HCT116 (cell line): Measurements from ENCODE around the gene S100A13. TPM values are rescaled to one million over a fixed set of nuclear protein-coding genes. Genes with fewer than 3 reads are reported as not detected.

Source experiments
- ATAC-seq: fragments of 200-7000 bp; cut with Tn5 transposase; 2 replicates; pipeline ENCODE4 v1.9.1; 2020; ENCODE audit warnings: mild to moderate bottlenecking, moderate library complexity
- BruUV-seq: library from RNA; stranded (reverse); fragments of 400-500 nt; replicated peaks from 2 replicates; lab custom pipeline; 2021; lab: Mats Ljungman, UMichigan
- CTCF ChIA-PET: fragments of 300-600 bp; sonication (Branson Sonifier 250); formaldehyde crosslinking; loops from one replicate; lab custom pipeline; 2021; ENCODE audit warnings: antibody characterized with exemption; lab: Charles Lee
- POLR2A ChIA-PET: fragments of 300-600, 350-600 bp; sonication (Branson Sonifier 250); formaldehyde crosslinking; loops from one replicate; lab custom pipeline; 2021; ENCODE audit warnings: antibody characterized with exemption; lab: Charles Lee
- RAD21 ChIA-PET, 2 experiments: fragments of 300-600 bp; sonication (Branson Sonifier 250); formaldehyde crosslinking; loops; one replicate each; lab custom pipeline; 2023; ENCODE audit warnings: low total read pairs in 2 of 2; ENCODE audit not compliant: uncharacterized antibody in 2 of 2, unreplicated experiment in 2 of 2, low non-redundant PET in 1 of 2; lab: Charles Lee
- DNase-seq: peaks from one replicate; pipeline ENCODE4 v3.0.0-alpha.2; 2010; ENCODE audit warnings: low read depth, low spot score
- H2AFZ ChIP-seq: fragments of 200-600 bp; shearing (Covaris generic), sonication (generic); 2 replicates; pipeline ENCODE4 v1.6.1; 2017; ENCODE audit warnings: low read depth, mixed run types, mixed read lengths, antibody characterized with exemption, low read length; ENCODE audit not compliant: poor library complexity, severe bottlenecking
- H3K27ac ChIP-seq: 2 replicates; pipeline ENCODE4 v1.5.1; 2012; ENCODE audit warnings: low read depth, low read length
- H3K27me3 ChIP-seq: fragments of 200-600 bp; sonication (generic); 2 replicates; pipeline ENCODE4 v1.6.1; 2016; ENCODE audit warnings: mixed run types, low read length, mixed read lengths; ENCODE audit not compliant: insufficient read depth
- H3K36me3 ChIP-seq, 2 experiments: fragments of 200-500 bp in 1 of 2; fragments of 200-600 bp in 1 of 2; sonication (Bioruptor generic) in 1 of 2; sonication (generic) in 1 of 2; 2 replicates each; pipeline versions ENCODE4 v1.5.1 to v1.6.1; 2014 to 2016; ENCODE audit warnings: low read length in 2 of 2, inconsistent platforms in 1 of 2, mixed read lengths in 1 of 2, mixed run types in 1 of 2; ENCODE audit not compliant: insufficient read depth in 2 of 2, control insufficient read depth in 1 of 2
- H3K4me1 ChIP-seq, 2 experiments: fragments of 200-600 bp in 1 of 2; sonication (generic) in 1 of 2; 2 replicates each; pipeline versions ENCODE4 v1.5.1 to v1.6.1; 2012 to 2017; ENCODE audit warnings: low read length in 2 of 2, inconsistent platforms in 1 of 2, mild to moderate bottlenecking in 1 of 2, mixed read lengths in 1 of 2, mixed run types in 1 of 2, moderate library complexity in 1 of 2; ENCODE audit not compliant: insufficient read depth in 2 of 2, control insufficient read depth in 1 of 2
- H3K4me2 ChIP-seq: fragments of 200-600 bp; sonication (generic); 2 replicates; pipeline ENCODE4 v1.6.1; 2017; ENCODE audit warnings: mixed run types, low read length, mixed read lengths
- H3K4me3 ChIP-seq, 2 experiments: fragments of 200-600 bp in 1 of 2; sonication (generic) in 1 of 2; replicated peaks in 1 of 2; 2 replicates each; pipeline ENCODE4 v1.5.1; 2011 to 2016; ENCODE audit warnings: low read length in 2 of 2, control low read depth in 1 of 2, low read depth in 1 of 2, mild to moderate bottlenecking in 1 of 2, mixed read lengths in 1 of 2, mixed run types in 1 of 2
- H3K79me2 ChIP-seq: fragments of 200-600 bp; sonication (generic); 2 replicates; pipeline ENCODE4 v1.6.1; 2017; ENCODE audit warnings: mild to moderate bottlenecking, mixed run types, low read length, moderate library complexity, mixed read lengths; ENCODE audit not compliant: insufficient read depth
- H3K9ac ChIP-seq: fragments of 200-600 bp; sonication (generic); 2 replicates; pipeline ENCODE4 v1.6.1; 2016; ENCODE audit warnings: low read length, mixed read lengths
- H3K9me2 ChIP-seq: fragments of 200-600 bp; sonication (generic), shearing (Covaris generic); 2 replicates; pipeline ENCODE4 v1.6.1; 2017; ENCODE audit warnings: mixed run types, mild to moderate bottlenecking, moderate library complexity; ENCODE audit not compliant: insufficient read depth
- H3K9me3 ChIP-seq, 2 experiments: fragments of 200-500 bp in 1 of 2; fragments of 200-600 bp in 1 of 2; sonication (Bioruptor generic) in 1 of 2; sonication (generic) in 1 of 2; 2 replicates each; pipeline ENCODE4 v1.6.1; 2014 to 2017; ENCODE audit warnings: low read length in 2 of 2, mixed read lengths in 2 of 2, inconsistent platforms in 1 of 2, low read depth in 1 of 2, mild to moderate bottlenecking in 1 of 2, mixed run types in 1 of 2, moderate library complexity in 1 of 2; ENCODE audit not compliant: control insufficient read depth in 1 of 2, insufficient read depth in 1 of 2
- H4K20me1 ChIP-seq: fragments of 200-600 bp; sonication (generic), shearing (Covaris generic); 2 replicates; pipeline ENCODE4 v1.6.1; 2017; ENCODE audit warnings: mixed run types, mild to moderate bottlenecking, moderate library complexity; ENCODE audit not compliant: insufficient read depth
- CEBPB ChIP-seq: IDR thresholded peaks from 2 replicates; pipeline ENCODE4 v1.6.1; 2012; ENCODE audit warnings: low read depth
- EZH2 ChIP-seq: fragments of 200-600 bp; sonication (generic); IDR thresholded peaks from 2 replicates; pipeline ENCODE4 v1.6.1; 2017; ENCODE audit warnings: antibody characterized with exemption, mixed run types
- POLR2AphosphoS5 ChIP-seq: IDR thresholded peaks from 2 replicates; pipeline ENCODE4 v1.6.1; 2011; ENCODE audit warnings: mild to moderate bottlenecking, low read depth, low read length, moderate library complexity
- REST ChIP-seq: IDR thresholded peaks from 2 replicates; pipeline ENCODE4 v1.6.1; 2012; ENCODE audit warnings: low read depth
- SIN3A ChIP-seq: IDR thresholded peaks from 2 replicates; pipeline ENCODE4 v1.6.1; 2012; ENCODE audit warnings: low read depth
- SP1 ChIP-seq: IDR thresholded peaks from 2 replicates; pipeline ENCODE4 v1.6.1; 2012; ENCODE audit warnings: low read depth
- SRF ChIP-seq: IDR thresholded peaks from 2 replicates; pipeline ENCODE4 v1.6.1; 2012; ENCODE audit warnings: low read depth
- YY1 ChIP-seq: IDR thresholded peaks from 2 replicates; pipeline ENCODE4 v1.6.1; 2011; ENCODE audit warnings: low read length, low read depth, moderate library complexity, mild to moderate bottlenecking; ENCODE audit not compliant: insufficient replicate concordance; ENCODE audit errors: extremely low read depth
- intact Hi-C: fragments of 100-400 bp; cut with micrococcal nuclease; formaldehyde crosslinking; loops from 2 replicates; pipeline ENCODE4 v1.10.0; 2022
- total RNA-seq: library from RNA; stranded (reverse); gene quantifications from one replicate; pipeline ENCODE4 v1.2.1, GENCODE V29; 2021; ENCODE audit not compliant: unreplicated experiment
- TF ChIP-seq, protein P1 (sequence below): IDR thresholded peaks from 2 replicates; pipeline ENCODE4 v1.6.1; 2011; ENCODE audit warnings: mild to moderate bottlenecking, low read length, moderate library complexity; ENCODE audit not compliant: insufficient replicate concordance; ENCODE audit errors: extremely low read depth

Gene S100A13
- total RNA-seq, 1 experiment from 2014 or later, result 143 TPM

- BruUV-seq, result no TSS peak
Measured at GRCh38 chr1:153599847-153600246, 27.5 kb downstream of the S100A13 start.

More at GRCh38 chr1:153599847-153600246, 27.5 kb downstream of the S100A13 start:
- Histone ChIP-seq H3K36me3 (no peaks in the 10 kb centered on the region), H3K9me3 (no peaks in the 10 kb centered on the region)
- TF ChIP-seq YY1 (no peak), SRF (no peak), EZH2 (no peak), CEBPB (no peak), POLR2AphosphoS5 (no peak), SIN3A (no peak), SP1 (no peak), REST (no peak)
- TF ChIP-seq, protein P1, sequence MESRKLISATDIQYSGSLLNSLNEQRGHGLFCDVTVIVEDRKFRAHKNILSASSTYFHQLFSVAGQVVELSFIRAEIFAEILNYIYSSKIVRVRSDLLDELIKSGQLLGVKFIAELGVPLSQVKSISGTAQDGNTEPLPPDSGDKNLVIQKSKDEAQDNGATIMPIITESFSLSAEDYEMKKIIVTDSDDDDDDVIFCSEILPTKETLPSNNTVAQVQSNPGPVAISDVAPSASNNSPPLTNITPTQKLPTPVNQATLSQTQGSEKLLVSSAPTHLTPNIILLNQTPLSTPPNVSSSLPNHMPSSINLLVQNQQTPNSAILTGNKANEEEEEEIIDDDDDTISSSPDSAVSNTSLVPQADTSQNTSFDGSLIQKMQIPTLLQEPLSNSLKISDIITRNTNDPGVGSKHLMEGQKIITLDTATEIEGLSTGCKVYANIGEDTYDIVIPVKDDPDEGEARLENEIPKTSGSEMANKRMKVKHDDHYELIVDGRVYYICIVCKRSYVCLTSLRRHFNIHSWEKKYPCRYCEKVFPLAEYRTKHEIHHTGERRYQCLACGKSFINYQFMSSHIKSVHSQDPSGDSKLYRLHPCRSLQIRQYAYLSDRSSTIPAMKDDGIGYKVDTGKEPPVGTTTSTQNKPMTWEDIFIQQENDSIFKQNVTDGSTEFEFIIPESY, result no peak
- TF ChIP-seq, all 23 proteins: peak for 0
- H3K9ac ChIP-seq, result no peak overlapping the region
- H3K4me1 ChIP-seq, result peaks cover 8 to 22% of the 10 kb centered on the region in 2 experiments
- RAD21 ChIA-PET, result no interaction called here
- CTCF ChIA-PET, result no interaction called here
- H3K4me2 ChIP-seq, result no peak overlapping the region
- no peaks in the 10 kb centered on the region for H3K27me3 ChIP-seq
- no peak for DNase-seq
- H2AFZ ChIP-seq, result no peak overlapping the region
- H3K79me2 ChIP-seq, result no peaks in the 10 kb centered on the region
- H3K9me2 ChIP-seq, result no peaks in the 10 kb centered on the region
- ATAC-seq, result no peak
- intact Hi-C loops, result no loop called here
- POLR2A ChIA-PET, result interaction anchor here (0.8 to 1.1 kb wide), 3 partner anchors 10 to 15 kb away, joined by 3 to 4 read pairs (median 4); no protein-coding TSS in a partner anchor
- H3K27ac ChIP-seq, result no peak overlapping the region
- H4K20me1 ChIP-seq, result no peaks in the 10 kb centered on the region
- H3K4me3 ChIP-seq, result no peak overlapping the region
